ENCODE results near the gene PIGV.

PIGV gene

GRCh38 chr1:26774462-26774861 is 13.3 kb upstream of the PIGV start:
- no peak for DNase-seq

GRCh38 chr1:26775666-26776065 is 12.1 kb upstream of the PIGV start:
- DNase-seq, result no peak

GRCh38 chr1:26779098-26779668 is 8.6 kb upstream of the PIGV start:
- no peak for DNase-seq

GRCh38 chr1:26780344-26780957 is 7.3 kb upstream of the PIGV start:
- no peak for DNase-seq

GRCh38 chr1:26781206-26781825 is 6.4 kb upstream of the PIGV start:
- no peak for DNase-seq

- no peak for DNase-seq
Measured at GRCh38 chr1:26782521-26783212, 5.1 kb upstream of the PIGV start.

GRCh38 chr1:26783646-26784022 is 4.1 kb upstream of the PIGV start:
- DNase-seq, result no peak

- DNase-seq, result peak; percentile 81
Measured at GRCh38 chr1:26784023-26784871, 3.5 kb upstream of the PIGV start.

GRCh38 chr1:26784886-26785285 is 2.9 kb upstream of the PIGV start:
- DNase-seq, result no peak

- DNase-seq, result peak; percentile 48
Measured at GRCh38 chr1:26785611-26786436, 1.9 kb upstream of the PIGV start.

GRCh38 chr1:26786437-26787380 is 1.0 kb upstream of the PIGV start:
- peak; percentile 74 for DNase-seq

- no peak for DNase-seq
Measured at GRCh38 chr1:26787381-26787705, 407 bp upstream of the PIGV start.

GRCh38 chr1:26788515-26788785 is 700 bp downstream of the PIGV start:
- DNase-seq, result no peak

GRCh38 chr1:26788836-26789611 is 1.3 kb downstream of the PIGV start:
- peak; percentile 88 for DNase-seq

GRCh38 chr1:26789612-26789865 is 1.8 kb downstream of the PIGV start:
- DNase-seq, result no peak

- no peak for DNase-seq
Measured at GRCh38 chr1:26789931-26790330, 2.2 kb downstream of the PIGV start.

- DNase-seq, result no peak
Measured at GRCh38 chr1:26790551-26790953, 2.8 kb downstream of the PIGV start.

GRCh38 chr1:26791148-26791547 is 3.4 kb downstream of the PIGV start:
- no peak for DNase-seq

GRCh38 chr1:26791626-26792025 is 3.9 kb downstream of the PIGV start:
- DNase-seq, result no peak

GRCh38 chr1:26792924-26793323 is 5.2 kb downstream of the PIGV start:
- no peak for DNase-seq

- DNase-seq, result no peak
Measured at GRCh38 chr1:26794391-26794790, 6.6 kb downstream of the PIGV start.

All from NCI-H2227 treated with DMSO at 0.1 percent for 48 hours (cell line).